Measurements from ENCODE around the gene AKT3.

DNA sequence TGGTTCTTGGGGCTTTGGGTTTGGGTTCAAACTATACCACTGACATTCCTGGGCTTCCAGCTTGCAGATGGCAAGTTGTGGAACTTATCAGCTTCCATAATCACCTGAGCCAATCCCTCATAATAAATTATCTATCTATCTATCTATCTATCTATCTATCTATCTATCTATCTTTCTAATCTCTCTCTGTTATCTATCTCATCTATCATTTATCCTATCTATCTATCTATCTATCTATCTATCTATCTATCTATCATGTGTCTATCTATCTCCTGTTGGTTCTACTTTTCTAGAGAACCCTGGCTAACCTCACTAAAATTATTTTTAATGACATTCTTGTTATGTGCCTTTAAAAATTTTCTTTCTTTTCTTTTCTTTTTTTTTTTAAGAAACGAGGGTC, 35.8 kb upstream of the AKT3 start:
- TF ChIP-seq CTCF (IDR thresholded peaks at IDR 0.05) = no peak
- TF ChIP-seq POLR2A (IDR thresholded peaks at IDR 0.05) = no peak

Measured in esophagus squamous epithelium (tissue), 4 donors.